ENCODE data around the gene CWC27.

CWC27 gene

GRCh38 chr5:64784451-64785025 is 15.8 kb downstream of the CWC27 start:
- no peak overlapping the region for H3K27ac ChIP-seq (ENCODE audit: low read depth, low read length)
- H3K4me3 ChIP-seq (ENCODE audit: low read depth in 1 of 5, low read length in 5 of 5) = no peak overlapping the region
- no peaks in the 10 kb centered on the region for H3K9me3 ChIP-seq (ENCODE audit: control insufficient read depth in 5 of 5, low read length in 5 of 5)
- no peaks in the 10 kb centered on the region for H3K4me1 ChIP-seq (ENCODE audit: control insufficient read depth in 5 of 5, insufficient read depth in 5 of 5, low read length in 5 of 5)
- H3K36me3 ChIP-seq (ENCODE audit: control insufficient read depth in 5 of 5, insufficient read depth in 5 of 5, low read length in 5 of 5) = peaks cover 4 to 8% (median 7%) of the 10 kb centered on the region in 5 donors
- no peak overlapping the region for H3K9ac ChIP-seq (ENCODE audit: low read length in 5 of 5)
- no peaks in the 10 kb centered on the region for H3K27me3 ChIP-seq (ENCODE audit: control insufficient read depth in 5 of 5, insufficient read depth in 4 of 5, low read length in 5 of 5)

GRCh38 chr5:64786372-64786771 is 17.6 kb downstream of the CWC27 start:
- H3K36me3 ChIP-seq (ENCODE audit: control insufficient read depth in 5 of 5, insufficient read depth in 5 of 5, low read length in 5 of 5) = peaks cover 4 to 19% (median 7%) of the 10 kb centered on the region in 5 donors

GRCh38 chr5:64788156-64788555 is 19.4 kb downstream of the CWC27 start:
- no peak overlapping the region for H3K4me3 ChIP-seq (ENCODE audit: low read depth in 1 of 5, low read length in 5 of 5)
- peaks cover 4 to 21% (median 7%) of the 10 kb centered on the region in 5 donors for H3K36me3 ChIP-seq (ENCODE audit: control insufficient read depth in 5 of 5, insufficient read depth in 5 of 5, low read length in 5 of 5)
- no peak overlapping the region for H3K9ac ChIP-seq (ENCODE audit: low read length in 5 of 5)
- H3K9me3 ChIP-seq (ENCODE audit: control insufficient read depth in 5 of 5, low read length in 5 of 5) = no peaks in the 10 kb centered on the region
- H3K27ac ChIP-seq (ENCODE audit: low read depth, low read length) = no peak overlapping the region
- H3K27me3 ChIP-seq (ENCODE audit: control insufficient read depth in 5 of 5, insufficient read depth in 4 of 5, low read length in 5 of 5) = no peaks in the 10 kb centered on the region
- no peaks in the 10 kb centered on the region for H3K4me1 ChIP-seq (ENCODE audit: control insufficient read depth in 5 of 5, insufficient read depth in 5 of 5, low read length in 5 of 5)

More at GRCh38 chr5:64786372-64786771, 17.6 kb downstream of the CWC27 start:
- H3K4me3 ChIP-seq (ENCODE audit: low read depth in 1 of 5, low read length in 5 of 5) = no peak overlapping the region
- no peaks in the 10 kb centered on the region for H3K9me3 ChIP-seq (ENCODE audit: control insufficient read depth in 5 of 5, low read length in 5 of 5)
- H3K27ac ChIP-seq (ENCODE audit: low read depth, low read length) = no peak overlapping the region
- H3K9ac ChIP-seq (ENCODE audit: low read length in 5 of 5) = no peak overlapping the region
- no peaks in the 10 kb centered on the region for H3K4me1 ChIP-seq (ENCODE audit: control insufficient read depth in 5 of 5, insufficient read depth in 5 of 5, low read length in 5 of 5)
- no peaks in the 10 kb centered on the region for H3K27me3 ChIP-seq (ENCODE audit: control insufficient read depth in 5 of 5, insufficient read depth in 4 of 5, low read length in 5 of 5)

- Histone ChIP-seq H3K27me3 (ENCODE audit: control insufficient read depth in 5 of 5, insufficient read depth in 4 of 5, low read length in 5 of 5) (no peaks in the 10 kb centered on the region), H3K4me3 (ENCODE audit: low read depth in 1 of 5, low read length in 5 of 5) (no peak overlapping the region), H3K27ac (ENCODE audit: low read depth, low read length) (no peak overlapping the region), H3K36me3 (ENCODE audit: control insufficient read depth in 5 of 5, insufficient read depth in 5 of 5, low read length in 5 of 5) (peaks cover 4 to 21% (median 7%) of the 10 kb centered on the region in 5 donors), H3K9ac (ENCODE audit: low read length in 5 of 5) (no peak overlapping the region), H3K9me3 (ENCODE audit: control insufficient read depth in 5 of 5, low read length in 5 of 5) (no peaks in the 10 kb centered on the region), H3K4me1 (ENCODE audit: control insufficient read depth in 5 of 5, insufficient read depth in 5 of 5, low read length in 5 of 5) (peaks cover 0 to 3% (median 0%) of the 10 kb centered on the region in 5 donors)
These were observed 20.7 kb downstream of the CWC27 start for GRCh38 chr5:64789457-64789856.

- peaks cover 4 to 21% (median 7%) of the 10 kb centered on the region in 5 donors for H3K36me3 ChIP-seq (ENCODE audit: control insufficient read depth in 5 of 5, insufficient read depth in 5 of 5, low read length in 5 of 5)
- no peak overlapping the region for H3K9ac ChIP-seq (ENCODE audit: low read length in 5 of 5)
These were observed 21.5 kb downstream of the CWC27 start for GRCh38 chr5:64790210-64790609.

GRCh38 chr5:64792469-64792868 is 23.7 kb downstream of the CWC27 start:
- H3K27me3 ChIP-seq (ENCODE audit: control insufficient read depth in 5 of 5, insufficient read depth in 4 of 5, low read length in 5 of 5) = no peaks in the 10 kb centered on the region
- no peak overlapping the region for H3K9ac ChIP-seq (ENCODE audit: low read length in 5 of 5)
- peaks cover 0 to 4% (median 0%) of the 10 kb centered on the region in 5 donors for H3K4me1 ChIP-seq (ENCODE audit: control insufficient read depth in 5 of 5, insufficient read depth in 5 of 5, low read length in 5 of 5)
- H3K27ac ChIP-seq (ENCODE audit: low read depth, low read length) = no peak overlapping the region
- H3K4me3 ChIP-seq (ENCODE audit: low read depth in 1 of 5, low read length in 5 of 5) = no peak overlapping the region
- peaks cover 0 to 16% (median 0%) of the 10 kb centered on the region in 5 donors for H3K36me3 ChIP-seq (ENCODE audit: control insufficient read depth in 5 of 5, insufficient read depth in 5 of 5, low read length in 5 of 5)
- H3K9me3 ChIP-seq (ENCODE audit: control insufficient read depth in 5 of 5, low read length in 5 of 5) = no peaks in the 10 kb centered on the region

More at GRCh38 chr5:64790210-64790609, 21.5 kb downstream of the CWC27 start:
- H3K27me3 ChIP-seq (ENCODE audit: control insufficient read depth in 5 of 5, insufficient read depth in 4 of 5, low read length in 5 of 5) = no peaks in the 10 kb centered on the region
- no peak overlapping the region for H3K4me3 ChIP-seq (ENCODE audit: low read depth in 1 of 5, low read length in 5 of 5)
- peaks cover 0 to 4% (median 0%) of the 10 kb centered on the region in 5 donors for H3K4me1 ChIP-seq (ENCODE audit: control insufficient read depth in 5 of 5, insufficient read depth in 5 of 5, low read length in 5 of 5)
- H3K27ac ChIP-seq (ENCODE audit: low read depth, low read length) = no peak overlapping the region
- no peaks in the 10 kb centered on the region for H3K9me3 ChIP-seq (ENCODE audit: control insufficient read depth in 5 of 5, low read length in 5 of 5)

DNA sequence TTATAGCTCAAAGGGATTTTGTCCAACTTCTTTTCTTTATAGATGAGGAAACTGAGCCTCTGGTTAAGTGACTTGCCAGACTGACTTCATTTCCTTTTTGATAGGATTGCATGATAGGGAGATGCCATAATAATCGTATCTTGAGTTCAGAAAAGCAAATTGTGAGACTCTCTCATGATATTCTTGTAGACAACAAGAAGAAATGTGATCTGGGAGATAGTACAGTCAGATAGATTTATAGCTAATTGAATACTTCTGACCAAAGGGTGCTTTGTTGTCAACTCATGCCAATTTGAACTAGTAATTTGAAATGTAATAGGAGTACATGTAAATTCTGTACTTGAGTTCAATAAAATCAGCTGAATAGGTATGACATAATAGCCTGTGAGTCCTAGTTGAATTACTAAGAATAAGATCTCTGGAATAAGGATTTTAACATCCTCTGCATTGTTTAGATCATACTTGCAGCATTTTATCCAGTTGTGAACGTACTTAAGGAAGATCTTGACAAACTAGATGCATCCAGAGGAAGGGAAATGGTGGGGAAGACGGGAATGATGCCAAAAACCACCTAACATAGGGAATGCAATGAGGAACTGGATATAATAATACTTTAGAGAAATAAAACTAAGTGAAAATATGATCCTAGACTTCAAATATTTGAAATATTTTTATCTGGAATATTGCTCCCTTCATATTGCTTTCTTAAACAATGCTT is 25.5 kb downstream of the CWC27 start:
- Histone ChIP-seq H3K9ac (ENCODE audit: low read length in 5 of 5) (no peak overlapping the region), H3K27me3 (ENCODE audit: control insufficient read depth in 5 of 5, insufficient read depth in 4 of 5, low read length in 5 of 5) (no peaks in the 10 kb centered on the region), H3K36me3 (ENCODE audit: control insufficient read depth in 5 of 5, insufficient read depth in 5 of 5, low read length in 5 of 5) (peaks cover 0 to 18% (median 0%) of the 10 kb centered on the region in 5 donors), H3K4me1 (ENCODE audit: control insufficient read depth in 5 of 5, insufficient read depth in 5 of 5, low read length in 5 of 5) (peaks cover 0 to 4% (median 0%) of the 10 kb centered on the region in 5 donors), H3K9me3 (ENCODE audit: control insufficient read depth in 5 of 5, low read length in 5 of 5) (no peaks in the 10 kb centered on the region), H3K4me3 (ENCODE audit: low read depth in 1 of 5, low read length in 5 of 5) (no peak overlapping the region), H3K27ac (ENCODE audit: low read depth, low read length) (no peak overlapping the region)

DNA sequence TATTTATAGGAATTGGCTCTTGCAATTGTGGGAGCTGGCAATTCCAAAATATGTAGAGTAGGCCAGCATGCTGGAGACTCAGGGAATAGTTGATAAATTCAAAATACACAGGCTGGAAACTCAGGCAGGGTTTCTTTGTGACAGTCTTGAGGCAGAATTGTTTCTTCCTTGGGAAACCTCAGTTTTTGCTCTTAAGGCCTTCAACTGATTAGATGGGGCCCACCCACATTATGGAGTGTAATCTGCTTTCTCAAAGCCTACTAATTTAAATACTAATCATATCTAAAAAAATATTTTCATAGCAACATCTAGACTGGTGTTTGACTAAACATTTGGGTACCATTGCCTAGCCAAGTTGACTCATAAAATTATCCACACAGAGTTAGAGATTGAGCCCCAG is 27.6 kb downstream of the CWC27 start:
- no peak overlapping the region for H3K27ac ChIP-seq (ENCODE audit: low read depth, low read length)
- H3K27me3 ChIP-seq (ENCODE audit: control insufficient read depth in 5 of 5, insufficient read depth in 4 of 5, low read length in 5 of 5) = no peaks in the 10 kb centered on the region
- H3K9me3 ChIP-seq (ENCODE audit: control insufficient read depth in 5 of 5, low read length in 5 of 5) = no peaks in the 10 kb centered on the region
- no peak overlapping the region for H3K4me3 ChIP-seq (ENCODE audit: low read depth in 1 of 5, low read length in 5 of 5)
- H3K4me1 ChIP-seq (ENCODE audit: control insufficient read depth in 5 of 5, insufficient read depth in 5 of 5, low read length in 5 of 5) = peaks cover 0 to 4% (median 0%) of the 10 kb centered on the region in 5 donors
- H3K36me3 ChIP-seq (ENCODE audit: control insufficient read depth in 5 of 5, insufficient read depth in 5 of 5, low read length in 5 of 5) = peaks cover 3 to 17% (median 4%) of the 10 kb centered on the region in 5 donors
- H3K9ac ChIP-seq (ENCODE audit: low read length in 5 of 5) = no peak overlapping the region

- peaks cover 8 to 44% (median 22%) of the 10 kb centered on the region in 5 donors for H3K36me3 ChIP-seq (ENCODE audit: control insufficient read depth in 5 of 5, insufficient read depth in 5 of 5, low read length in 5 of 5)
- no peaks in the 10 kb centered on the region for H3K9me3 ChIP-seq (ENCODE audit: control insufficient read depth in 5 of 5, low read length in 5 of 5)
- H3K27ac ChIP-seq (ENCODE audit: low read depth, low read length) = no peak overlapping the region
- H3K9ac ChIP-seq (ENCODE audit: low read length in 5 of 5) = no peak overlapping the region
- H3K4me1 ChIP-seq (ENCODE audit: control insufficient read depth in 5 of 5, insufficient read depth in 5 of 5, low read length in 5 of 5) = no peaks in the 10 kb centered on the region
- H3K27me3 ChIP-seq (ENCODE audit: control insufficient read depth in 5 of 5, insufficient read depth in 4 of 5, low read length in 5 of 5) = no peaks in the 10 kb centered on the region
- no peak overlapping the region for H3K4me3 ChIP-seq (ENCODE audit: low read depth in 1 of 5, low read length in 5 of 5)
These were observed 32.2 kb downstream of the CWC27 start for GRCh38 chr5:64800926-64801325.

DNA sequence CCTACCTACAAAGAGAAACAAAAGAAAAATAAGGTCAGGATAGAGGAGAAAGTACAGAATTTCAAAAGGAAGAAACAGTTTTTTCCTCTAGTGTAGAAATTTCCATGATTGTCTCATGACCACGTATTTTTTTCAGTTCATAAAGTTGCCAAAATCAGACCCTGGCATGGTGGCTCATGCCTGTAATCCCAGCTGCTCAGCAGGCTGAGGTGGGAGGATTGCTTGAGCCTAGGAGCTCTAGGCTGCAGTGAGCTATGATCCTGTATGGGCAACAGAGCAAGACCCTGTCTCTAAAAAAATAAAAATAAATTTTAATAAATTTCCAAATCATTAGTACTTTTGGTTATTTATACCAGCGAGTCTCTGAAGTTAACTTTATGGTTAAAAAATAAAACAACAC is 37.8 kb downstream of the CWC27 start:
- H3K4me3 ChIP-seq (ENCODE audit: low read depth in 1 of 5, low read length in 5 of 5) = no peak overlapping the region
- H3K36me3 ChIP-seq (ENCODE audit: control insufficient read depth in 5 of 5, insufficient read depth in 5 of 5, low read length in 5 of 5) = peaks cover 9 to 43% (median 28%) of the 10 kb centered on the region in 5 donors
- no peak overlapping the region for H3K9ac ChIP-seq (ENCODE audit: low read length in 5 of 5)
- no peaks in the 10 kb centered on the region for H3K9me3 ChIP-seq (ENCODE audit: control insufficient read depth in 5 of 5, low read length in 5 of 5)
- H3K27me3 ChIP-seq (ENCODE audit: control insufficient read depth in 5 of 5, insufficient read depth in 4 of 5, low read length in 5 of 5) = no peaks in the 10 kb centered on the region
- no peak overlapping the region for H3K27ac ChIP-seq (ENCODE audit: low read depth, low read length)
- H3K4me1 ChIP-seq (ENCODE audit: control insufficient read depth in 5 of 5, insufficient read depth in 5 of 5, low read length in 5 of 5) = no peaks in the 10 kb centered on the region
